GM21529 (cell line): ENCODE results near the gene CAMTA1.

Source experiments
- ATAC-seq: cut with Tn5 transposase; IDR thresholded peaks from one replicate; pipeline ENCODE4 v1.9.1; 2021; ENCODE audit not compliant: unreplicated experiment

CAMTA1 gene

DNA sequence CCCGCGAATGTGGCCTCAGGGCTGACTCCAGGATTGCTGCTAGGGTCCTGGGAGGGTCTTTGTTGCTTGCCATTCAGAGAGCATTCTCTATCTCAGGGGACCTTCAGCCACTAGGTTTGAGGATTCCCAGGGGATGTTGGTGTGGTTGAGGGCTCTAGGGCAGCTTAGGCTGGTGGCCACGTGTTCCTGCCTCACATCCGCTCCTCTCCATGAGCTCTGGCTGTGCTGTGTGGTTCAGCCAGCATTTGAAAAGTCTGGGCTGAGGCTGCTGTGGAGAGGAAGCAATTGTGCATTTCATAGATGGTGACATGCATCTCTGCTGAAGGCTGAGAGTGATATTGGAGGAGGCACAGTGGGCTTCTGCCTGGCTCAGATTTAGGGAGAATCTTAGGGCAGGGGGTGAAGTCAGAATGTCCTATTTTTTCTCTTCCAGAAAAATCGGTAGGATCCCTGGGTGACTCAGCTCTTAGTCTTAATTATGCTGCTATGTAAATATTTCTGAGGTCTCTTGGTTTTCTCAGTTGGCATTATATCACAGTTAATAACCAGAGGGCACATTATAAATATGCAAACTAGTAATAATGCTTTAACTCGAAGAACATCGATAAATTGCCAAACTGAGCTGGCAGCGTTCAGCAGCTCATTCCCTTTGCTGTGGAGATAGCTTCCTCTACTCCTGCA, 182.3 kb downstream of the CAMTA1 start:
- ATAC-seq = no peak

DNA sequence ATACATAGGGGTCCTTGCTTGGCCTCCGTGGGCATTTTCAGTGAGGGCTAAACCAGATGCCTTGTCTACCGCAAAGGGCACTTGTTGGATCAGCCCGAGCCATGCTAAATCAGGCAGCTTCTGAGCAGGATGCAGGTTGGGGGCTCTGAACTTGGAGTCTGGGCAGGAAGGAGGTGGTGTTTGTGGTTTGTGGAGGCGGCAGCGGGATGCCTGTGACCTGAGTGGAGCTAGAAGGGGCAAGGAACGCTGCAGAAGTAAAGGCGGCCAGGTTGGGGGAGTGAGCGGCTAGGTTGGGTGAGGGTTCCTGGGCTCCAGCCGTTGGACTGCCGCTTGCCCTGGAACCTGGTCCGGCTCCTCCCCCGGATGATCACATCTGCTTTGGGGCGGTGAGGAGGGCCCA, 183.9 kb downstream of the CAMTA1 start:
- no peak for ATAC-seq

DNA sequence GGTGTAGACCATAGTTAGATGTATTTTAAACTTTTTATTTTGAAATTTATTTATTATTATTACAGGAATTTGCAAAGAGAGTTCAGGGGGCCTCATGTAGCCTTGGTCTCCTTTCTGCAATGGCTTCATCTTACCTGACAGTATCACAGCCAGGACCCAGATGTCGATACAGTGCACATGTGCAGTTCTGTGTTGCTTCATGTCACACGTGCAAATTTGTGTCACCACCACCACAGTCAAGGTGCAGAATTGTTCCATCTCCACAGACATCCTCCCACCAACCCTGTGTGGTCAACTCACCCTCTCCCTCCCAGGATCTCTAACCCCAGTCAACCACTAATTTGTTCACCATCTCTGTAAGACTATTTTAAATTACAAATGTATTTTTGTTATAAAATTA, 184.5 kb downstream of the CAMTA1 start:
- no peak for ATAC-seq

DNA sequence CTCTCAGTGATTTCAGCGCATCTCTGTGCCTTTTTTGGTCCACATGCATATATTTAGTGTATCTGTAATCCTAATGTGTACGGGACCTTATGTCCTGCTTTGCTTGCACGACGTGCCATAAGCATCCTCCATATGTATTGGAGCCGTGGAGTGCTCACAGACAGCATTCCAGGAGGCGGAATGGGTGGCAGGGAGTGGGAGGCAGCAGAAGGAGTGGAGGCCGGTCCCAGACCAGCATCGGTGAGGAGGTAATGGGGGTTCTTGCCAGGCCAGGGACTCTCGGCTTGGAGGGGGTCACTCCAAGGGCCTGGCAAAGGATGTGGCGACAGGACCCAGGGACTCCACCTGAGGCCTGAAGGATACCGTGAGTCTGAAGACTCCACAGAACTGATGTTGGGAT, 185.0 kb downstream of the CAMTA1 start:
- no peak for ATAC-seq

DNA sequence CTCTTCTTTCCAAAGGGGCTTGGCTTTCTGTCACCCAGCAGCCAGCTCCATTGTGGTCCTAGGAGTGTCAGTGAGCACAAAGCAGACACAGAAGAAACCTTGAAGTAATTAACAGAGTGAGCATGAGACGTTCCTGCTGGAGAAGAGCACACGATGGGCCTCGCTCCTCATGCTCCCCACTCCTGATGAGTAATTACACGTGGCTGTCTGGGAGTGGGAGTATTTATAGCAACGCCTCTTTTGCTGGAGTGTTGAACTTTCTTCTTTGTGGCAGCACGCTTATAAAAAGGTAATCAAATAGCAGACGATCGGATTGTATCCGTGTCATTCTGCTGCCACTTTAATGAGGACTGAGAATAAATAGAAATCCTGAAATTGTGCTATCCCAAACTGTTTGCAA, 185.8 kb downstream of the CAMTA1 start:
- no peak for ATAC-seq

DNA sequence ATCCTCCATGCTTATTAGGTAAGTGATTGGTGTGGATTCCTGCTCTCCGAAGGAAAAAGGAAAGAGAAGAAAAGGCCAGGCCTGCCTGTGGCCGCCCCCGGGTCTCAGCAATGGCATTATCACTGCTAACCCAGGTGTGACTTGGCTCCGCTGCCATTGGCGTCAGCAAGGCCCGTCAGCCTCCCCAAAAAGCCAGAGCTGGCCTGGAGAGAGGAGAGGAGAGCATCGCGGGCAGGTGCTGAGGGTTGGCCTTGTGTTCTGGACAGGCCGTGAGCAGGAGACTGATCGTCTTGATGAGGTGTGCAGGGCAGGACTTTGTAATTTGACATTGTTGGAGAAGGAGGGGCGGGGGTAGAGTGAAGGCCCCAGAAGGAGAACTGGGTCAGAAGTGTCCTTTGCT, 186.4 kb downstream of the CAMTA1 start:
- ATAC-seq = no peak

DNA sequence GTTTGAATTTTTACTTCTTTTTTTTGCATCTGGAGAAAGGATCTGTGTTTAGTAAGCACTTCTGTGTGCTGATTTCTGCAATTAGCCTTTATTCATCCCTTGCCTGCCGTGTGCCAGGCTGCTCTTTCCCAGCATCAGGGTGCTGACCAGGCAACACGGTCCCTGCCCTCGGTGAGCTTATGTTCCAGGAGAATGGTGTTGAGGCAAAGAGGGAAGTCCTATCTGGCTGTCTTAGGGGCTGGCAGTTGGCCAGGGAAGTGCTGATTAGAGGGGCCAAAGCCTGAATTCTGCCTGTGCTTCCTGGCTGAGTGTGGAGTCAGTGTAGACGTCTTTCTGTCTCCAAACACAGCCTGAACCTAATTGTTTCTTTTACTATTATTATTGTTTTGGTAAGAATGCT, 187.1 kb downstream of the CAMTA1 start:
- no peak for ATAC-seq

DNA sequence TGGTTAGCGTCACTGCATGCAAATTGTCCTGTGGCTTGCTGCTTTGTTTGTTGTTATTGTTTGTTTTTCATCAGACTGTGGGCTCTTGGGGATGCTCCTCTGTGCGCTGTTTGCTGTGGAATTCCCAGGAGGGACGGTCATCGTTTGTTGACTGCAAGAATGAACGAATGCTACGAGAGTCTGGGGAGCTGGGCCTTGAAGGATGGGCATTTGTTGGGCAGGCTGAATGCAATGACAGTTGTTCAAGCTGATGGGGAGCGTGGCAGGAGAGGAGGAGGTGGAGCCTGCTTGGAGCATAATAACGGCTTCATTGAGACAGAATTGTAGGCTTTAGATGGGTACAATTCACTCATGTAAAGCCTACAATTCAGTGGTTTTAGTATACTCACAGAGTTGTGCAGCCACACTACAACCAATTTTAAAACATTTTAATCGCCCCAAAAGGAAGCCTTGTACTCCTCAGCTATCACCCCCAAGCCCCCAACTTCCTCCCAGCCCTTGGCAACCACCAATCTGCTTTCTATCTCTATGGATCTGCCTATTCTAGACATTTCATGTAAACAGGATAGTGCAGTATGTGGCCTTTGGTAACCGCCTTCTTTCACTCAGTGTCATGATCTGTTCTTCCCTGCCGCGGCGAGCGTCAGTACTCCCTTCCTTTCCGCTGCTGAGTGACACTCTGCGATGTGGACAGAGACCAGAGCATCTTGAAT, 190.2 kb downstream of the CAMTA1 start:
- ATAC-seq = no peak

DNA sequence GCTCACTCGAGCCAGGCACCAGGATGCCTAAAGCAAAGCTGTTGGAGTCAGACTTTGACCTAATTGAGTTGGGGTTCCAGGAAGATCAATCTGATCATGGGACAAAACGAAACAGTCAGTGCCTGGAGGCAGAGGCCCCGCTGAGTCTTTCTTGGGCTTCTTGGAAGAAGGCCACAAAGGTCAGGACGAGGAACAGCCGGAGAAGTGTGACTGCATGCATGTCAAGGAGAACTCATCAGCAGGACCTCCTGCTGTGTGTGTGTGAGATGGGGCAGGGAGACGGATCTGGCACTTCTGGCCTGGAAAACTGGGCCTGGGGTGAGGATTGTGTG, 190.8 kb downstream of the CAMTA1 start:
- no peak for ATAC-seq

DNA sequence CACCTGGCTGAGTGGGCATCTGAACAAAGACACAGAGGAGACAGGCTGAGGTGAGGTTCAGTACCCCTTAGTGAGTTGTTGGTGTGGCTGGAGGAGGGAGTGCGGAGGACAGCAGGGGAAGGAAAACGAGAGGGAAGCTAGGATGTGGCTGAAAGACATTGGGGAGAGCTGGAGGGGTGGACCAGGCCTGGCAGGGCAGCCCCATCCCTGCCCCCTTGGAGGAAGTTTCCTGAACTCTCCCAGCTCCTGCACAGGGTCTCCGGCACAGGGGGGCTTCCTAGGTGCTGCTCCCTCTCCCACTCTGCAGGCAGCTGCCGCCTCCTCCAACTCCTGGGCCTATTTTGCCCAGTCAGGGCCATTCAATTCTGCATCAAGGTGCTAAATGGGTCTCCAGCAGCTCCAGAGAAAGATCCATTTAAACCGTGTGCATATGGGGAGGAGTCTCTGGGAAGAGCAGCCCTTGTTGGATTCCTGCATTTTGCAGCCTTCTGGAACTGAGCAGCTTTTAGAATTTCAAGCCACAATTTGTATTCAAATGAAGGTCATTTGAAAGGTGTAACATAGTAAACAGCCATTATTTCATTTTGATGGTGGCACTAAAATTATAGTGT, 193.9 kb downstream of the CAMTA1 start:
- ATAC-seq = no peak

DNA sequence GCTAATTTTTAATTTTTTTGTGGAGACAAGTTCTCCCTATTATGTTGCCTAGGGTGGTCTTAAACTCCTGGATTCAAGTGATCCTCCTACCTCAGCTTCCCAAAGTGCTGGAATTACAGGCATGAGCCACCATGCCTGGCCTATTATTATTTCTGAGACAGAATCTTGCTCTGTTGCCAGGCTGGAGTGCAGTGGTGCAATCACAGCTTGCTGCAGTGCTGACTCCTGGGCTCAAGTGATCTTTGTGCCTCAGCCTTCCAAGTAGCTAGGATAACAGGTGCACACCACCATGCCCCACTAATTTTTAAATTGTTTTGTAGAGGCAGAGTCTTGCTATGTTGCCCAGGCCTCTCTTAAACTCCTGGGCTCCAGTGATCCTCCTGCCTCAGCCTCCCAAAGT, 196.3 kb downstream of the CAMTA1 start:
- ATAC-seq = no peak

DNA sequence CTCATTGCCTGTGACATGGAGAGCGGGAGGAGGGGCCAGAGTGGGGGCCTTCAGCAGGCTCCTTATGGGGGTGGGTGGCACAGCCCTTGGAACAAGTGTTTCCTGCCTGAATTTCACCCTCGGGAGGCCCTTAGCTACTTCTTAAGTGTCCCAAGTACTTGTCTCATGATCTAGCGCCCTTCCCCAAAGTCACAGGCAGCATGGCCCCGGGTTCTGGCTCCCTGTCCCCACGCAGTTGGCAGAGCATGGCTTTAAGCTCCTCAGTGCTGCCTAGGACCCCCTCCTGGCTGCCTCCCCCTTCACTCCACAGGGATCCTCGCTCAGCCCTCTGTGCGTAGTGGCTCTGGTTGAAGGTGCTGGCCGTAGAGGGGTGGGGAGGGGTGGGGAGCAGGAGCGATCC, 197.2 kb downstream of the CAMTA1 start:
- no peak for ATAC-seq

DNA sequence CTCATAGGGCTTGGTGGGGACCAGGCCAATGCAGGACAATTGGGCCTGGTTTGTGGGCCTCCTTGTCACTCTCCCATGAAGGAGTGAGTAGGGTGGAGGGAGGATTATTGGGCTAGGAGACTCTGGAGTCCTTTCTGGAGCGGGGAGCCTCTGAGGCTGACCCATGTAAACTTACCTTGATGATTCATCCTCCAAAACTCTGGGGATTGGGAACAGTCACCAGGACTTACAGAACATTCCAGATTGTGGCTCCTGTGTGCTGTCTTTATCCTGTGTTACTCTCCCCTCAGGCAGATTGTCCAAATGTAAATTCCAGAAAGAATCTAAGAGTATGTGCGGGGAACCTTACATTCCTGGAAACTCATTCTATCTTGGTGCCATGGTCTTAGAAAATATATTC, 197.6 kb downstream of the CAMTA1 start:
- ATAC-seq = no peak

DNA sequence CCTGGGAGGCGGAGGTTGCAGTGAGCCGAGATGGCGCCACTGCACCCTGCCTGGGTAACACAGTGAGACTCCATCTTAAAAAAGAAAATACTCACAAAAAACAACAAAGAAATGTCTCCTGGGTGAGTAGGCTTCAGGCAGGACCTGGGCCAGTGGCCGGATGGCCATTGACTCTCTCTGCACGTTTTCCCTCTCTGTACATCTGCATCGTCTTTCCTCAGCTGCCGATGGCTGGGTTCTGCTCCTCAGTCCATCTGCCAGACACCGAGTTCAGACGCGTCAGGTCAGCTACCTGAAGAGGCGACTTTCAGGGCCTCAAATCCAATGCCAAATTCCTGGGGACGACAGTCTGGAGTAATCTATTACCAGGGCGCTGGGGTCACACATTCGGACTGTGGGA, 199.3 kb downstream of the CAMTA1 start:
- no peak for ATAC-seq

DNA sequence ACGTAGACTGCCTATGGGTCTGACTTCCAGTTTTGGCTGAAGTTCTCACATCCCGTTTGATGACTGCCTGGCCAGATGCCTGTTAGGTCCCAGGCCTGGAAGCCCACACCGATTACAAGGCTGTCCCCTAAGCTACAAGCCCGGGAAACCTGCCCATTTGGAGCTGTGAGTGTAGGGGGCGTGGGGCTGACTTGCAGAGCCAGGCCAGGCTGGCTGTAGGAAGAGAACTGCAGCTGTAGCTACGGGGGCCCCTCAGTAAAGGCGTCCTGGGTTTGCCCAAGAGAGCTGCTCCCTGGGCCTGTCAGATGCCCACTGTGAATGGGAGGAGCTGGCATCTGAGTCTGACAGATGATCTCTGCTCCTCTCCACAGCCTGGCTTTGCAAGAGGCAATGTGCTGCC, 199.7 kb downstream of the CAMTA1 start:
- ATAC-seq = no peak

DNA sequence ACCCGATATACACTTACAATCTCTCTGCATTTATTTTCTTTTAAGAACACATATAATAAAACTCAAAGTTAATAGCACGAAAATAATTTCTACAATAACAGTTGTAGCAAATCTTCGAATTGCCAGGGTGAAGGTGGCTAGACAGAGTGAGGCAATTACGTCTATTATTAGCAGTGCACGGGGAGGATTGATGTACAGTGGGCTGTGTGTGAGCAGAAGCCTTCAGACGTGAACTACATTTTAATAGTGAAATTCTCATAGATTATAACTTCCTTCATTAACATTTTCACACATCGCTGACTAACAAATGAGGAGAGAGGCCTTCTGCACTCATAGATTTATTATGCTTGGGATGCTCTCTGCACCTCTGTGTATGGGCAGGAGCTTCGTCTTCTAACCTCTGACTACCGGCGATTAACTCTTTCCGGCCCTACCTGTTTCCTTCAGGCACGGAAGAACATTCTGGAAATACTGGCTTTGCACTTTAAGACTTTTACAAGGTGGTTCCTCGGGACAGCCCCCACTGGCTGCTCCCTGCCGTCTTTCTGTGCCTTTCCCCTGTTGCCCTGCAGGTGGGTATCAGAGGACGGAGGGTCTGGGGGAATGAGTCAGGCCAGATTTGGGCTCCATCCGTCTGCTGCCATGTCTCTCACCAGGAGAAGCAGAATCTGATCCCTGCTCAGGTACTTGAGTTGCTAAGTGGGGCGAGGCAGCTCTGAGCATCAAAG, 200.5 kb downstream of the CAMTA1 start:
- ATAC-seq = no peak

DNA sequence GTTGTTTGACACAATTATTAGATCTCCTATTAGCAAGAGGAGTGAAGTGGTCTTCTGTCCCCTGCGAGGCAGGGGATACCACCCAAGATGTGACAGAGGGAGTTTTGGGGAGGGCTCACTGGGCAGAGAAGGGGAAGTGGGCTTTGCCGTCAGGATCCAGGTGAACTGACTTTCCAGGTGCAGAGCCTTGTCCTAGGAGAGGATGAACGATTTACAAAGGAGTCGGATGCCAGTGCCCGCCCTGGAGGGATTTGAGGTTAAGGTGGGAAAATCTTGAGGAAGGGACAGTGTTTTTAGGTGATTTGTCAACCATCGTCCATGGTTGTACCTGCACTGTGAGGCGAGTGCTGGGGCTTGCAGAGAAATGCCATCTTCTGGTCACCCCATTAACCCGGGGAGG, 201.0 kb downstream of the CAMTA1 start:
- ATAC-seq = no peak

DNA sequence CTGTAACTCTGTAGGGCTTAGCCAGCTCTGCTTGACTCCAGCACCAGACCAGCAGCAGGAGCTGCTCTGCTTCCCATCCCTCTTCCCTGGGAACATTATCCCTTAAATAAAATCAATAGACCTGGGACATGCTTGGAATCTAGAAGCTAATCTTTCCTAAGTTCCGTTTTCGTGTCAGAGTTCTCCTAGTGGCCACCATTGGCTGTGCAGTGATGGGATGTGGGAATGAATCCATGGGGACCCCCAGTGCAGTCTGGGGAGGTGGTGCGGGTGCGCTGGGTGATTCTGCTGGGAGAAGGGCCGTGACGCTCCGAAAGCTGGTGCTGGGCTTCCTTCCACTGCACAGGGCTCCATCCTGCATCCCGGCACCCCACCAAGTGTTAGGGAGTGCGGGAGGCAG, 202.7 kb downstream of the CAMTA1 start:
- ATAC-seq = no peak

DNA sequence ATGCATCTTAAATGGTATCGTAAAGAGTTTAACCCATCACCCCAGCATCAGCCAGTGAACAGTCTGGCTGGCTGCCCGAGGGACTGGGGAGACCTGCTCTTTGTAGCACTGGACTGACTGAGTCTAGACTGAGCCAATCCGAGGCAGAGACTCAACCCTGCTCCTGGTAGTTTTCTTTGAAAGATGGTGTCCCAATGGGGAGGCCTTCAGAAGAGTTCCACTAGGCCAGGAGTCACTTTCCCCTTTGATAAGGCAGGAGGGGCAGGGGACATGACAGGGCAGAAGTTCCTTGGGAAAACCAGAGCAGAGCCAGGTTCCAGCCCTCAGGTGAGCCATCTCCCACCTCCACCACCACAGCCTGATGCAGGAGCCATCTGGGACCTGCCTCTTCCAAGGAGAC, 203.5 kb downstream of the CAMTA1 start:
- no peak for ATAC-seq

DNA sequence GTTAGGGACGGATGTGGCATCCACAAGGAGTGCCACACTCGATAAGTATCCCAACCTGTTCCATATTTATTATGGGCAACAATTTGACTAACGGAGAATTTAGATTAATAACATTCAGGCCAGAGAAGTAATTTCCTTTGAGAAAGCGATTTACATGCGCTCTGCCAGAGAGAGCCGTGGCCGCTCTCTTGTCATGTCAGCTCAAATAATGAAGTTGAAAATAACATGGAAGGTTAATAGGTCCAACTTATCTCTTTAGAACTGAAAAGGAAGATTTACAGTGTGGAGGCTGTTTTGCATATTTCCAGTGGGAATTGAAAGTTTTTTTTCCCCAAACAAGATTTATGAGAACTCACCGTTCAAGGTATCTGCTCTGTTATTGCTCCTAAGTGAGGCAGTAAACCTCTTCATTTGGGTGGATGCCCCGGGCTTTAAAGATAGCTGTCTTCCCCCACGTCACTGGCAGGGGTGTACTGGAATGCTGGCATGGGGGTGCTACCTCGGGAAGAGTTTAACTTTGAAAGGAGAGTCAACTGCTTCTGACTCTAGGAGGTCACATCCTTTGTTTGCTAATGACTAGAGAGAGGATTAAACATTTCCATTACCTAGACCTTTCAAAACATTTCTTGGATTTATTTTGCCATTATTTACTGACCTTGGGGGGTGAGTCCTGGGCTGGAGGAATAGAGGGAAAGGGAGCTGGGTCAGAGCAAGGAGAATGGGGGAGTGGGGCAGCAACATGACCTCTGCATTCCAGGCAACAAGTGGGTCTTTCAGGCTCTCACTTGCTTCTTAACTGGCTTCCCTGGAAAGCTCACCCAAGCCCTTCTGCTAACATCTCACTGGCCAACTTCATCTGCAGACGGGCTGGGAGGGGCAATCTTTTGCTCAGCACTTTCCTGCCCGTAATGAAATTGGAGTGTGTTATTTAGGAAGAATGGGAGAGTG, 204.2 kb downstream of the CAMTA1 start:
- no peak for ATAC-seq

DNA sequence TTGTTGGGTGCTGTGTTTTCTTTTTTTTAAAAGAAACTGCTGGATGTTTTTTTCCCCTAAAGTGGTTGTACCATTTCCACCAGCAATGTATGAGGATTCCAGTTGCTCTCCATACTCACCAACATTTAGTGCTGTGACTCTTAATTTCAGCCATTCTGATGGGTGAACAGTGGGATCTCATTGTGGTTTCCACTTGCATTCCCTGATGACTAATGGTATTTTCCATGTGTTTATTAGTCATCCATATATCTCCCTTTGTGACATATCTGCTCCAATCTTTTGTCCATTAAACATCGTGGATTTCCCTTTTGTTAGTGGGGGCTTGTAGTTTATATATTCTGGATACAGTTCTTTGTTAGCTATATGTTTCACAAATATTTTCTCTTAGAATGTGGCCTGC, 206.0 kb downstream of the CAMTA1 start:
- ATAC-seq = no peak
